Suprapubic skin (tissue), 3 donors: ENCODE results near the gene CCNJ.

Experiments used
- POLR2A ChIP-seq, 2 donors: fragments of 450-650 bp; IDR thresholded peaks; one replicate each; pipeline ENCODE4 v1.6.1; 2017; ENCODE audit warnings: antibody characterized with exemption in 2 of 2, mild to moderate bottlenecking in 2 of 2, moderate library complexity in 2 of 2
- TF ChIP-seq, protein P1 (sequence below), 2 donors: fragments of 200-600 bp in 1 of 2; fragments of 450-650 bp in 1 of 2; sonication (generic) in 1 of 2; IDR thresholded peaks; one replicate each; pipeline ENCODE4 v1.5.1; 2016 to 2019; ENCODE audit warnings: antibody characterized with exemption in 2 of 2, mild to moderate bottlenecking in 1 of 2, moderate library complexity in 1 of 2

GRCh38 chr10:96044736-96045135, 1.4 kb downstream of the CCNJ start:
- no peak for TF ChIP-seq POLR2A (IDR thresholded peaks at IDR 0.05)
- TF ChIP-seq, protein P1, sequence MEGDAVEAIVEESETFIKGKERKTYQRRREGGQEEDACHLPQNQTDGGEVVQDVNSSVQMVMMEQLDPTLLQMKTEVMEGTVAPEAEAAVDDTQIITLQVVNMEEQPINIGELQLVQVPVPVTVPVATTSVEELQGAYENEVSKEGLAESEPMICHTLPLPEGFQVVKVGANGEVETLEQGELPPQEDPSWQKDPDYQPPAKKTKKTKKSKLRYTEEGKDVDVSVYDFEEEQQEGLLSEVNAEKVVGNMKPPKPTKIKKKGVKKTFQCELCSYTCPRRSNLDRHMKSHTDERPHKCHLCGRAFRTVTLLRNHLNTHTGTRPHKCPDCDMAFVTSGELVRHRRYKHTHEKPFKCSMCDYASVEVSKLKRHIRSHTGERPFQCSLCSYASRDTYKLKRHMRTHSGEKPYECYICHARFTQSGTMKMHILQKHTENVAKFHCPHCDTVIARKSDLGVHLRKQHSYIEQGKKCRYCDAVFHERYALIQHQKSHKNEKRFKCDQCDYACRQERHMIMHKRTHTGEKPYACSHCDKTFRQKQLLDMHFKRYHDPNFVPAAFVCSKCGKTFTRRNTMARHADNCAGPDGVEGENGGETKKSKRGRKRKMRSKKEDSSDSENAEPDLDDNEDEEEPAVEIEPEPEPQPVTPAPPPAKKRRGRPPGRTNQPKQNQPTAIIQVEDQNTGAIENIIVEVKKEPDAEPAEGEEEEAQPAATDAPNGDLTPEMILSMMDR (IDR thresholded peaks at IDR 0.05), result no peak
